ENCODE measurements around the gene PNMA8A.

DNA sequence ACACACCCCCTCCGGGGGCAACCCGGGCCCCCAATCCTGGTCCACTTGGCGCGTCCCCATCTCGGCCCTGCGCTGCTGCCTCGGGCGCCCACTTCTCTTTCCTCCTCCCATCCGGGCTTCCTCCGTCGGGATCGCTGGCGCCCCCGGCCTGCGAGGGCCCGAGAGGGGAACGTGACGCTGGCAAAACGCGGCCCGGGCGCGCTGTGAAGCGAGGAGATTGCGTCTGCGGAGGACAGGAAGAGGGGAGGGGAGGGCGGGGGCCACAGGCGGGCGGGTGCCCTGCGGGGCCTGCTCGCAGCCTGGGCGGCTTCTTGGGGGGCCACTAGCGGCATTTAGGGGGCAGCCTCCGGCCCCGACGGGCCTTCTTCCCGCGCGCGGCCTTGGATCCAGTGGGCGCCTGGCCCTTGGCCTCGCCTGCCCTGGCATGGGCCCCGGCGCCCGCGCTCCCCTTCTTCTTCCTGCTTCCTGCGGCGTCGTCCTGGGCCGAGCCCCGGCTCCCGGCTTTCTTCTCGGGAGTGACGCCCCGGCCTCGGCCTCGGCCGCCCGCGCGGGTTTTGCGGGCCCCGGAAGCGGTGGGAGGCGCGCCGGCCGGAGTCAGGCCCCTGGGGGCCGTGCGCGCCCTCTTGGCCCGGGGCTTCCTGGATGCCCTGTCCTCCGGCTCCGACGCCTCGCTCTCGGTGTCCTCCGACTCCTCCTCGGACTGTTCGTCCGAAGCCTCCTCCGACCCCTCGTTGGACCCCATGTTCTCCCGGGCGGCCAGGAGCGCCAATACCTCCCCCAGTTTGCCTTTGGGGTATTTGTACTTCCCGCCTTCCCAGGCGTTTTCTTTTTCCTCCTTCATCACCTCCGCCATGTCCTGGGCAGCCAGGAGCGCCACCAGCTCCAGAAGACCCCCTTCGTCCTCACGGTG, 22.1 kb upstream of the PNMA8A start:
- TF ChIP-seq, protein P1, sequence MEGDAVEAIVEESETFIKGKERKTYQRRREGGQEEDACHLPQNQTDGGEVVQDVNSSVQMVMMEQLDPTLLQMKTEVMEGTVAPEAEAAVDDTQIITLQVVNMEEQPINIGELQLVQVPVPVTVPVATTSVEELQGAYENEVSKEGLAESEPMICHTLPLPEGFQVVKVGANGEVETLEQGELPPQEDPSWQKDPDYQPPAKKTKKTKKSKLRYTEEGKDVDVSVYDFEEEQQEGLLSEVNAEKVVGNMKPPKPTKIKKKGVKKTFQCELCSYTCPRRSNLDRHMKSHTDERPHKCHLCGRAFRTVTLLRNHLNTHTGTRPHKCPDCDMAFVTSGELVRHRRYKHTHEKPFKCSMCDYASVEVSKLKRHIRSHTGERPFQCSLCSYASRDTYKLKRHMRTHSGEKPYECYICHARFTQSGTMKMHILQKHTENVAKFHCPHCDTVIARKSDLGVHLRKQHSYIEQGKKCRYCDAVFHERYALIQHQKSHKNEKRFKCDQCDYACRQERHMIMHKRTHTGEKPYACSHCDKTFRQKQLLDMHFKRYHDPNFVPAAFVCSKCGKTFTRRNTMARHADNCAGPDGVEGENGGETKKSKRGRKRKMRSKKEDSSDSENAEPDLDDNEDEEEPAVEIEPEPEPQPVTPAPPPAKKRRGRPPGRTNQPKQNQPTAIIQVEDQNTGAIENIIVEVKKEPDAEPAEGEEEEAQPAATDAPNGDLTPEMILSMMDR (conservative IDR thresholded peaks at IDR 0.05; ENCODE audit: low read length): no peak
- no peak for TF ChIP-seq EZH2phosphoT487 (IDR thresholded peaks at IDR 0.05; ENCODE audit: borderline replicate concordance)
